CD4-positive, alpha-beta T cell treated with Interleukin-17A for 1 hour (primary cell): Measurements from ENCODE around the gene ZBTB16.

ENCODE experiments used
- DNase-seq: peaks from one replicate; pipeline ENCODE4 v3.0.0-alpha.2; 2020

The ZBTB16 gene

GRCh38 chr11:114059278-114059983 lies at the start of gene ZBTB16:
Gene ZBTB16, plus strand, starts transcription at chr11:114059711. Its CDS starts 3,590 bp downstream, at chr11:114063301.
- DNase-seq, result peak; percentile 70

- no peak for DNase-seq
Measured at GRCh38 chr11:114010931-114011330, 48.6 kb upstream of the ZBTB16 start.

- no peak for DNase-seq
Measured at GRCh38 chr11:114011443-114011842, 48.1 kb upstream of the ZBTB16 start.

- DNase-seq, result no peak
Measured at GRCh38 chr11:114015117-114015516, 44.4 kb upstream of the ZBTB16 start.

GRCh38 chr11:114016986-114017385 lies 42.5 kb upstream of the ZBTB16 start:
- no peak for DNase-seq

GRCh38 chr11:114017723-114018122 lies 41.8 kb upstream of the ZBTB16 start:
- no peak for DNase-seq

GRCh38 chr11:114019046-114019445 lies 40.5 kb upstream of the ZBTB16 start:
- DNase-seq, result no peak

- DNase-seq, result no peak
Measured at GRCh38 chr11:114019574-114019973, 39.9 kb upstream of the ZBTB16 start.

- DNase-seq, result no peak
Measured at GRCh38 chr11:114025329-114025907, 34.1 kb upstream of the ZBTB16 start.

- peak; percentile 38 for DNase-seq
Measured at GRCh38 chr11:114026355-114026754, 33.2 kb upstream of the ZBTB16 start.

- no peak for DNase-seq
Measured at GRCh38 chr11:114027391-114027790, 32.1 kb upstream of the ZBTB16 start.

- DNase-seq, result no peak
Measured at GRCh38 chr11:114027926-114028325, 31.6 kb upstream of the ZBTB16 start.

- no peak for DNase-seq
Measured at GRCh38 chr11:114031246-114031966, 28.1 kb upstream of the ZBTB16 start.

GRCh38 chr11:114031967-114032320 lies 27.6 kb upstream of the ZBTB16 start:
- no peak for DNase-seq

- no peak for DNase-seq
Measured at GRCh38 chr11:114033066-114033465, 26.4 kb upstream of the ZBTB16 start.

GRCh38 chr11:114033572-114033971 lies 25.9 kb upstream of the ZBTB16 start:
- DNase-seq, result no peak

- no peak for DNase-seq
Measured at GRCh38 chr11:114034956-114035355, 24.6 kb upstream of the ZBTB16 start.

- peak; percentile 60 for DNase-seq
Measured at GRCh38 chr11:114036147-114036811, 23.2 kb upstream of the ZBTB16 start.

- no peak for DNase-seq
Measured at GRCh38 chr11:114036958-114037357, 22.6 kb upstream of the ZBTB16 start.

- no peak for DNase-seq
Measured at GRCh38 chr11:114039551-114039950, 20.0 kb upstream of the ZBTB16 start.

GRCh38 chr11:114040706-114041211 lies 18.8 kb upstream of the ZBTB16 start:
- DNase-seq, result no peak

- no peak for DNase-seq
Measured at GRCh38 chr11:114042234-114042633, 17.3 kb upstream of the ZBTB16 start.
